GM19238 (cell line): ENCODE data around the gene CALML3.

Source experiments
- DNase-seq: peaks from one replicate; pipeline ENCODE4 v3.0.0; 2011; ENCODE audit warnings: low spot score; ENCODE audit not compliant: insufficient read length

CALML3 gene

DNA sequence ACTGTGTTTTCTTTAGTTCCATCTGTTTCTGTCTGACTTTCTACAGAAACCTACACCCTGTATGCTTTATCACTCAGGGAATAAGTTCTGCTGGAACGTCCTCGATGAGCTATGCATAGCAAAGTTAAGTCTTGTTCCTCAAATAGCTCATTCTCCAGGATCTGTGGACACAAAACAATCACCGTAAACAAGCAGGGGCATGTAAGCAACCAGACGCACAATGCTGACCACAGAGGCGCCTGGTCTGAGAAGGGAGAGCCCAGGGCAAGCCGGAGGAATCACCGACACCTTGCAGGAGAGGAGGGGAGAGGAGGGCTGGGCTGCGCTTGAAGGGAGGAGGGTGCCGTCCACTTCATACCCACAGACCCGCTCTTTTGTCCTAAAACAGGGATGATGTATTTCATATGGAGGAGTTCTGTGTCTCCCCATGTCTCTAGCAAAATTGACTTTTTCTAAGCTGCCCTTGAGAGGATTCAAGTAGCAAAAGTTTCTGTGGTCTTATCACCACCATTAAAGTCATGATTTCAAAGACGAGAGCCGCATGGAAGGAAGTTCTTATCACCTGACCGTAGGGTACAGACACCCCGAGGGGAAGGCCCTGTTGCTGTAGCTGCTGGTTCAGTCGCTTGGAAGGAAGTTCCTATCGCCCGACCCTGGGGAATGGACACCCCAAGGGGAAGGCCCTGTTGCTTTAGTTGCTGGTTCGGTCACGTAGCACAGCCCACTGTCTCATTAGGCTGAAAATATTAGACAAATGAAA is 14.3 kb downstream of the CALML3 start:
- DNase-seq: no peak

- no peak for DNase-seq
These were observed 15.3 kb downstream of the CALML3 start for GRCh38 chr10:5540080-5540479.

DNA sequence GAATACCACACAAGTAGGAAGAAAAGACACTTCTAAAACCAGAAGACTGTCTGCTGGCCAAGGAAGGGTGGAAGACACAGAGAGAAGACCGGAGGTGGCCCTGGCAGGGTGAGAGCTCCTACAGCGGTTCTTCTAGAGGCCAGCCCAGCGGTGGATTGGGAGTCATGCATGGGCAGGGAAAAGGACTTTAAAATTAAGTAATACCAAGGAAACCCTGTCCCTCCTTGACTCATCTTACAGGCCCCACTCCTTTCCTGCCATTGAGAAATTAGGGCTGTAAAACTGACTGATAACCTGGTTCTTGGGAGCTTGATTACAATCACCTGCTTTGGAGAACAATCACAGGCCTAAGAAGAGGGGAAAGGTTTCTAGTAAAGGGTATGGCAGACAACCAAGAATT is 16.1 kb downstream of the CALML3 start:
- no peak for DNase-seq

GRCh38 chr10:5542100-5542499 is 17.3 kb downstream of the CALML3 start:
- DNase-seq: no peak

DNA sequence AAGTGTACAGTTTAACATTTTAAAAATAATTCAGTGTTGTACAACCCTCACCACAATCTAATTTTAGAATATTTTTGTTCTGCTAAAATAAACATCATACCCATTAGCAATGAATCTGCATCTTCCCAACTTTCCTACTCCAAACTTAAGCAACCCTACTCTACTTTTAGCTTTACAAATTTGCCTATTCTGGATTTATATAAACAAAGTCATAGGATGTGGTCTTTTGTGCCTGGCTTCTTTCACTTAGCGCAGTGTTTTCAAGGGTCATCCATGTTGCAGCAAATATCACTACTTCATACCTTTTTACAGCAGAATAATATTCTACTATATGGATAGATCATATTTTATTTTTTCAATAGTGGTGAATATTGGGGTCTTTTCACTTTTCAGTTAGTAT is 18.9 kb downstream of the CALML3 start:
- DNase-seq: no peak

- no peak for DNase-seq
These were observed 19.6 kb downstream of the CALML3 start for GRCh38 chr10:5544216-5544805.

GRCh38 chr10:5545011-5545410 is 20.2 kb downstream of the CALML3 start:
- DNase-seq: no peak

DNA sequence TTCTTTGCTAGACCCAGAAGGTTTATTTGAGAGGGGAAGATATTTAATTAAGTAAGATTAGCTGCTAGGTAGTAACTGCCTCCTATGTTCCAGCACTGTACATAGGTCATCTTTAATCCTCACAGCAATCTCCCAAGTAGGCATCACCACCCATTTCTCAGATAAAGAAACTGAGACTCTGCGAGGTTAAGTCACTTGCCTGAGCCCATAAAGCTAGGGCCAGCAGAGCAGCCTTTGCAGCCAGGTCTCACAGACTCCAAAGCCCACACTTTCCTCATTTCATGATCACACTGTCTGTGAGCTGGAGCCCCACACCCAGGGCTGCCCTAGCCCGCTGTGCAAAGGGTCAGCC is 20.6 kb downstream of the CALML3 start:
- DNase-seq: no peak

GRCh38 chr10:5545778-5546710 is 21.3 kb downstream of the CALML3 start:
- DNase-seq: no peak

DNA sequence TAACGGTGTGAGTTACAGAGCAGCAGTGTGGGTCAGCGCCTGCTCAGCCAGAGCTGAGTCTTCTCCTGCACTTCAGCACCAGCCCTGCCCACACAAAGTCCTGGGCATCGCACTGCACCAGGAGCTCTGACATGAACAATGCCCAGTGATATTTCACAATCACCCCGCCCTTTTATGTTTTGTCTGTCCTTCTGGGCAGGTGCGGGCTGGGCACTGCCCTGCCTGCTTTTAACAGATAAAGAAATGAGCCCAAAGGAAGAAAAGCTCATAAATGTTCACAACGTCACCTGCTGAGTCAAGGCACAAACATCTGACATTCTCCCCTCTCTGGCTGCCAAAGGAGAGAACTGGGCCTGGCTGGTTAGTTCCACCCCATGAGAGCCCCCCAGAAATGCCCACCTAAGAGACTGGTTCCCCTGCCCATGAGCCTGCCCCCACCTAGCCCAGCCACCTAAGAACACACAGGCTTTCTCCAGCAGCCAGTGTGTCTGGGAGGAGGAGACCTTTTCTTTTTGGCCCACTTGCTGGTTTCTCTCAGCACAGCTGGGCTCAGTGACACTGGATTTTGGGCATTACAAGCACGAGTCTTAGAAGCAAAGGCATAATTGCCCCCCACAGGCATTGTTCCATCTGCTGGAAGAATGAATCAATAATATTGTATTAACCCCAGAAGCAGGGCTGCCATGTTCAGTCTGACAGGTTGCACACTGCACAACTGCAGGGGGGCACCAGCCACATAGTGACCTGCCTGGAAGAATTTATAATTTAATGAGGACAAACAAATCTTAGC is 22.3 kb downstream of the CALML3 start:
- no peak for DNase-seq

DNA sequence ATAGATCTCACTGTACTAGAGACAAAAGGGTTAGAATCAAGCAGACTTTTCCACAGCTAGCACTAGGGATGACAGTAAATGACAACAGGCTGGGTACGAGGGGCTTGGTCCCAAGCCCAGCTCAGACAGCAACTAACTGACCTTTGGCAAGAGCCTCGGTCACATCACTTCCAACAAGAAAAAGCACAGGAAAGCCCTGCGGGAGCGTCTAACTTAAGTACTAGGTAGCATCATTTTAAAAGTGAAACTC is 22.8 kb downstream of the CALML3 start:
- DNase-seq: no peak

GRCh38 chr10:5547931-5548660 is 23.3 kb downstream of the CALML3 start:
- DNase-seq: no peak

GRCh38 chr10:5549462-5550249 is 24.9 kb downstream of the CALML3 start:
- DNase-seq: no peak

DNA sequence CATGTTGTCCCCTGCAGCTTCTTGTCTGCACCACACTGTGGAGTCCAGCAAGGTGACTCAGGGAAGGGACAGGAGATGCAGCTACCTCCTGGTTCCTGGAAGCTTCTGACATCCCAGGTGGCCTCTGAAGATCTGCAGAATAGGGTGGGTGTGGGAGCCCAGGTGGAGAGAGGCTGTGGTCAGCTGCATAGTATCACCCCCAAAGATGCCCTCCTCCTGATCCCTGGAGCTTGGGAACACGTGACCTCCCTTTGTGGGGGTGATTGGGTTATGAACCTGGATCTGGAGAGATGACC is 25.4 kb downstream of the CALML3 start:
- DNase-seq: no peak

- no peak for DNase-seq
These were observed 26.1 kb downstream of the CALML3 start for GRCh38 chr10:5550621-5551530.

DNA sequence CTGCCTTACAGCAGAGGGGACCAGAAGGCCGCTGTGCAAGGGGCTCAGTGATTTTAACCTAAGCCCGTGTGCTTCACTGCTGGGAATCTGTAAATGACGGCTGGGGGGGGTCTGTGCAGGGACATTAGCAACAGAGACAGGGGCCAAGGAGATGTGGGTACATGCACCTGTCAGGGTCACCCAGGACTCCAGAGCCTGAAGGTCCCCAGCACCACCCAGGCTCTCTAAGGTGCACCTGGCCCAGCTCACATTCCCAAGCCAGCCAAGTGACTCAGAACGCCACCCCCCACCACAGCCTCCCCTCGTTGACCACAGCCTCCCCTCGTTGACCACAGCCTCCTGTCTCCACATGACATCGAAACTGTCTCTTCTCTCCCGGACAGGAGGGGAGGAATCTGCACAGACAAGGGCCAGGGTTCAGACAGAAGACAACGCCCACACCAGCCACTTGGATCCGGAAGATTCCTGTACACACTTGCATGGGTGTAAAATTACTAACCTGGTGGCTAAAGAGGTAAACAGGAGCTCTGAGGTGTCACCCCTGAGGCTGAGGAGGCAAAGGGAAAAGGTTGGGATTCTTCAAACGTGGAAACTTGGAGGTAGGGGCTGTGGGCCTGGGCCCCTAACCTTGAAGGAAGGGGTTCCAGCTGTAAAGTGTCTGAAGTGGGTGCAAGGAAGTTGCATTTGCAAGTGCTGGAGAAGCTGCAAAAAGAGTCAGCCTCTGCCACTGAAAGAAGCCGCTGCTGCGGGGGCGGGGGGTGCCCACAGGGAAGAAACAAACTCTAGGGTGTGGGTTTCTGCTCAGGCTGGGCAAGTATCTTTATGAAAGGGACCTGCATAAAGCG is 27.0 kb downstream of the CALML3 start:
- no peak for DNase-seq

- DNase-seq: no peak
These were observed 27.9 kb downstream of the CALML3 start for GRCh38 chr10:5552376-5553321.
